K562 (cell line): Measurements from ENCODE around the gene CORO2A. TPM values are rescaled to one million over a fixed set of nuclear protein-coding genes. Genes with fewer than 3 reads are reported as not detected.
A peak's percentile ranks its signal among the peaks of the same experiment; 100 is the strongest.

Experiments
- ARID3A ChIP-seq: IDR thresholded peaks from 2 replicates; pipeline ENCODE4 v1.6.1; 2012; ENCODE audit warnings: low read depth, low read length, improper control_type of control experiment, borderline replicate concordance
- EGR1 ChIP-seq: fragments of 450-650 bp; conservative IDR thresholded peaks from 2 replicates; pipeline ENCODE4 v1.6.1; 2017; ENCODE audit warnings: mild to moderate bottlenecking
- KLF1 ChIP-seq: fragments of 450-650 bp; IDR thresholded peaks from 2 replicates; pipeline ENCODE4 v1.6.1; 2016; ENCODE audit warnings: missing genetic modification characterization, missing compliant biosample characterization
- NCOA1 ChIP-seq: fragments of 450-650 bp; IDR thresholded peaks from 2 replicates; pipeline ENCODE4 v1.6.1; 2016; ENCODE audit warnings: low read depth
- PHF8 ChIP-seq: fragments of 200-600 bp; sonication (generic); IDR thresholded peaks from 2 replicates; pipeline ENCODE4 v1.6.1; 2012; ENCODE audit warnings: mixed run types, mild to moderate bottlenecking, inconsistent platforms, low read length, moderate library complexity, borderline replicate concordance
- RNF2 ChIP-seq: sonication (generic); IDR thresholded peaks from 2 replicates; pipeline ENCODE4 v1.6.1; 2016
- THAP7 ChIP-seq: fragments of 250-450 bp; sonication (Bioruptor Pico); IDR thresholded peaks from 2 replicates; pipeline ENCODE4 v1.5.0; 2021
- TRIM28 ChIP-seq: fragments of 450-650 bp; IDR thresholded peaks from 2 replicates; pipeline ENCODE4 v1.6.1; 2017
- ZNF512 ChIP-seq: IDR thresholded peaks from 2 replicates; pipeline ENCODE4 v1.6.1; 2016; ENCODE audit warnings: missing genetic modification characterization, missing compliant biosample characterization
- ZNF644 ChIP-seq: fragments of 200-800 bp; sonication (Bioruptor generic); IDR thresholded peaks from 2 replicates; pipeline ENCODE4 v1.6.1; 2016; ENCODE audit warnings: low read depth, missing genetic modification characterization, missing compliant biosample characterization
- polyA plus RNA-seq, 8 experiments: library from polyadenylated mRNA; depleted of rRNA in 4 of 8; stranded (reverse) in 5 of 8; unstranded in 3 of 8; fragments of >200 nt; fragmentation: Nextera tagmentation in 2 of 8; fragmentation: Illumina TruSeq in 1 of 8; extraction: Ambion mirVana in 2 of 8; extraction: Trizol in 1 of 8; gene quantifications; 2 replicates each; pipeline versions ENCODE4 v1.2.1 to v1.2.3, GENCODE V29; 2011 to 2014; ENCODE audit warnings: inconsistent platforms in 1 of 8, missing spikeins in 1 of 8
- total RNA-seq, 7 experiments: library from RNA; depleted of rRNA in 6 of 7; stranded (reverse); fragments of >200 nt in 6 of 7; fragmentation: Illumina TruSeq in 2 of 7; extraction: Trizol in 2 of 7; gene quantifications; 2 replicates each; pipeline versions ENCODE4 v1.2.1 to v1.2.3, GENCODE V29; 2011 to 2021; ENCODE audit warnings: low replicate concordance in 1 of 7
- TF ChIP-seq, protein P1 (sequence below): fragments of 450-650 bp; IDR thresholded peaks from 2 replicates; pipeline ENCODE4 v1.7.0; 2016; ENCODE audit warnings: borderline replicate concordance
- TF ChIP-seq, protein P2 (sequence below): fragments of 250-450 bp; sonication (Bioruptor Pico); IDR thresholded peaks from 2 replicates; pipeline ENCODE4 v1.4.0; 2020; ENCODE audit warnings: mild to moderate bottlenecking, moderate library complexity
- TF ChIP-seq, protein P3 (sequence below): sonication (generic); formaldehyde crosslinking; IDR thresholded peaks from 2 replicates; pipeline ENCODE4 v1.8.0; 2022; ENCODE audit warnings: mild to moderate bottlenecking, missing genetic modification reagents

The CORO2A gene
- total and polyA plus RNA-seq, 9 of the 15 experiments (the other 6 are each of a cell fraction or from before 2014, with no cell fraction given): 9.5 to 26.6 (median 18.0) TPM

DNA sequence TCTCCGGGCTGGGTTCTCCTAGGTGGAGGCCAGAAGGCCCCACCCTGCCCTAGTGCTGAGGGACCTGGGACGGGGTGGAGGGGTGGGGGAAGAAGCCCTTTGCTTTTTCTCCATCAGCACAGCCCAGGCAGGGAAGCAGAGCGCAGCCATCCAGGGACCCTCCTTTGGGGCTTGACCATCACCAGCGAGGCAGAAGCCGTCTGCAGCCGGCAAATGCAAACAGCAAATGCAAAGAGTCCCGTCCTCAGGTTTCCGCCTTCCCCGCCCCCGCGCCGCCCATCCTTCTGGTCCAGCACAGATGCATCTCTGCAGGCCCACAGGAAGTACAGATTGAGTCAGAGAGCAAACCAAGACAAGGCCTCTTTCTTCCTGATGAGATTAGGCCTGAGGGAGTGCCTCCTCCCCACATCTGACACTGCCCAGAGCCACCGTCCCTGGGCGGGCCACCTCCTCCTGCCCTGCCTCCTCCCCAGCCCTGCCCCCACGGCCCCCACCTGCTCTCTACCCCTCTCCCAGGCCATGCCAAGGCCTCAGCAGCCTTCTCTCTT, 23.4 kb downstream of the CORO2A start (continued):
- TF ChIP-seq, protein P1, sequence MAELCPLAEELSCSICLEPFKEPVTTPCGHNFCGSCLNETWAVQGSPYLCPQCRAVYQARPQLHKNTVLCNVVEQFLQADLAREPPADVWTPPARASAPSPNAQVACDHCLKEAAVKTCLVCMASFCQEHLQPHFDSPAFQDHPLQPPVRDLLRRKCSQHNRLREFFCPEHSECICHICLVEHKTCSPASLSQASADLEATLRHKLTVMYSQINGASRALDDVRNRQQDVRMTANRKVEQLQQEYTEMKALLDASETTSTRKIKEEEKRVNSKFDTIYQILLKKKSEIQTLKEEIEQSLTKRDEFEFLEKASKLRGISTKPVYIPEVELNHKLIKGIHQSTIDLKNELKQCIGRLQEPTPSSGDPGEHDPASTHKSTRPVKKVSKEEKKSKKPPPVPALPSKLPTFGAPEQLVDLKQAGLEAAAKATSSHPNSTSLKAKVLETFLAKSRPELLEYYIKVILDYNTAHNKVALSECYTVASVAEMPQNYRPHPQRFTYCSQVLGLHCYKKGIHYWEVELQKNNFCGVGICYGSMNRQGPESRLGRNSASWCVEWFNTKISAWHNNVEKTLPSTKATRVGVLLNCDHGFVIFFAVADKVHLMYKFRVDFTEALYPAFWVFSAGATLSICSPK: no peak
- TF ChIP-seq, protein P2, sequence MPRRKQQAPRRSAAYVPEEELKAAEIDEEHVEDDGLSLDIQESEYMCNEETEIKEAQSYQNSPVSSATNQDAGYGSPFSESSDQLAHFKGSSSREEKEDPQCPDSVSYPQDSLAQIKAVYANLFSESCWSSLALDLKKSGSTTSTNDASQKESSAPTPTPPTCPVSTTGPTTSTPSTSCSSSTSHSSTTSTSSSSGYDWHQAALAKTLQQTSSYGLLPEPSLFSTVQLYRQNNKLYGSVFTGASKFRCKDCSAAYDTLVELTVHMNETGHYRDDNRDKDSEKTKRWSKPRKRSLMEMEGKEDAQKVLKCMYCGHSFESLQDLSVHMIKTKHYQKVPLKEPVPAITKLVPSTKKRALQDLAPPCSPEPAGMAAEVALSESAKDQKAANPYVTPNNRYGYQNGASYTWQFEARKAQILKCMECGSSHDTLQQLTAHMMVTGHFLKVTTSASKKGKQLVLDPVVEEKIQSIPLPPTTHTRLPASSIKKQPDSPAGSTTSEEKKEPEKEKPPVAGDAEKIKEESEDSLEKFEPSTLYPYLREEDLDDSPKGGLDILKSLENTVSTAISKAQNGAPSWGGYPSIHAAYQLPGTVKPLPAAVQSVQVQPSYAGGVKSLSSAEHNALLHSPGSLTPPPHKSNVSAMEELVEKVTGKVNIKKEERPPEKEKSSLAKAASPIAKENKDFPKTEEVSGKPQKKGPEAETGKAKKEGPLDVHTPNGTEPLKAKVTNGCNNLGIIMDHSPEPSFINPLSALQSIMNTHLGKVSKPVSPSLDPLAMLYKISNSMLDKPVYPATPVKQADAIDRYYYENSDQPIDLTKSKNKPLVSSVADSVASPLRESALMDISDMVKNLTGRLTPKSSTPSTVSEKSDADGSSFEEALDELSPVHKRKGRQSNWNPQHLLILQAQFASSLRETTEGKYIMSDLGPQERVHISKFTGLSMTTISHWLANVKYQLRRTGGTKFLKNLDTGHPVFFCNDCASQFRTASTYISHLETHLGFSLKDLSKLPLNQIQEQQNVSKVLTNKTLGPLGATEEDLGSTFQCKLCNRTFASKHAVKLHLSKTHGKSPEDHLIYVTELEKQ (CRISPR knock-in tag): no peak
- TF ChIP-seq KLF1 (tag): no peak
- no peak for TF ChIP-seq THAP7 (CRISPR knock-in tag)
- TF ChIP-seq NCOA1: no peak
- TF ChIP-seq PHF8: no peak
- peak; percentile 93 for TF ChIP-seq EGR1
- no peak for TF ChIP-seq ZNF644 (tag)
- TF ChIP-seq, protein P3, sequence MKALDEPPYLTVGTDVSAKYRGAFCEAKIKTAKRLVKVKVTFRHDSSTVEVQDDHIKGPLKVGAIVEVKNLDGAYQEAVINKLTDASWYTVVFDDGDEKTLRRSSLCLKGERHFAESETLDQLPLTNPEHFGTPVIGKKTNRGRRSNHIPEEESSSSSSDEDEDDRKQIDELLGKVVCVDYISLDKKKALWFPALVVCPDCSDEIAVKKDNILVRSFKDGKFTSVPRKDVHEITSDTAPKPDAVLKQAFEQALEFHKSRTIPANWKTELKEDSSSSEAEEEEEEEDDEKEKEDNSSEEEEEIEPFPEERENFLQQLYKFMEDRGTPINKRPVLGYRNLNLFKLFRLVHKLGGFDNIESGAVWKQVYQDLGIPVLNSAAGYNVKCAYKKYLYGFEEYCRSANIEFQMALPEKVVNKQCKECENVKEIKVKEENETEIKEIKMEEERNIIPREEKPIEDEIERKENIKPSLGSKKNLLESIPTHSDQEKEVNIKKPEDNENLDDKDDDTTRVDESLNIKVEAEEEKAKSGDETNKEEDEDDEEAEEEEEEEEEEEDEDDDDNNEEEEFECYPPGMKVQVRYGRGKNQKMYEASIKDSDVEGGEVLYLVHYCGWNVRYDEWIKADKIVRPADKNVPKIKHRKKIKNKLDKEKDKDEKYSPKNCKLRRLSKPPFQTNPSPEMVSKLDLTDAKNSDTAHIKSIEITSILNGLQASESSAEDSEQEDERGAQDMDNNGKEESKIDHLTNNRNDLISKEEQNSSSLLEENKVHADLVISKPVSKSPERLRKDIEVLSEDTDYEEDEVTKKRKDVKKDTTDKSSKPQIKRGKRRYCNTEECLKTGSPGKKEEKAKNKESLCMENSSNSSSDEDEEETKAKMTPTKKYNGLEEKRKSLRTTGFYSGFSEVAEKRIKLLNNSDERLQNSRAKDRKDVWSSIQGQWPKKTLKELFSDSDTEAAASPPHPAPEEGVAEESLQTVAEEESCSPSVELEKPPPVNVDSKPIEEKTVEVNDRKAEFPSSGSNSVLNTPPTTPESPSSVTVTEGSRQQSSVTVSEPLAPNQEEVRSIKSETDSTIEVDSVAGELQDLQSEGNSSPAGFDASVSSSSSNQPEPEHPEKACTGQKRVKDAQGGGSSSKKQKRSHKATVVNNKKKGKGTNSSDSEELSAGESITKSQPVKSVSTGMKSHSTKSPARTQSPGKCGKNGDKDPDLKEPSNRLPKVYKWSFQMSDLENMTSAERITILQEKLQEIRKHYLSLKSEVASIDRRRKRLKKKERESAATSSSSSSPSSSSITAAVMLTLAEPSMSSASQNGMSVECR (CRISPR knock-in tag): no peak
- no peak for TF ChIP-seq TRIM28
- no peak for TF ChIP-seq ARID3A
- TF ChIP-seq ZNF512 (tag): no peak
- TF ChIP-seq RNF2: peak; percentile 60; the same call in 1 of the 2 replicates
